Psoas muscle (tissue), 8 donors: Measurements from ENCODE around the gene PRKCD. TPM values are rescaled to one million over a fixed set of nuclear protein-coding genes. Genes with fewer than 3 reads are reported as not detected.

Experiments used
- ATAC-seq, 4 donors: fragments of 200-7000 bp; cut with Tn5 transposase; one replicate each; pipeline ENCODE4 v1.9.1; 2020; ENCODE audit warnings: moderate library complexity in 3 of 4, mild to moderate bottlenecking in 2 of 4
- DNase-seq, 2 donors: peaks; one replicate each; pipeline ENCODE4 v3.0.0-alpha.2; 2020
- H3K27ac ChIP-seq: fragments of 200-600 bp; one replicate; pipeline ENCODE4 v1.8.0; 2022
- H3K27me3 ChIP-seq, 3 donors: fragments of 200-600 bp in 1 of 3; one replicate each; pipeline versions ENCODE4 v1.6.1 to v1.8.0; 2013 to 2022; ENCODE audit warnings: low read length in 2 of 3, mild to moderate bottlenecking in 2 of 3, moderate library complexity in 1 of 3; ENCODE audit not compliant: insufficient read depth in 3 of 3
- H3K36me3 ChIP-seq, 2 donors: fragments of 200-600 bp in 1 of 2; one replicate each; pipeline versions ENCODE4 v1.6.1 to v1.8.0; 2013 to 2022; ENCODE audit warnings: low read depth in 1 of 2, mild to moderate bottlenecking in 1 of 2, moderate library complexity in 1 of 2; ENCODE audit not compliant: insufficient read depth in 1 of 2
- H3K4me1 ChIP-seq: fragments of 200-600 bp; one replicate; pipeline ENCODE4 v1.8.0; 2022
- H3K4me3 ChIP-seq: fragments of 200-600 bp; one replicate; pipeline ENCODE4 v1.8.0; 2022; ENCODE audit warnings: mild to moderate bottlenecking
- H3K9me3 ChIP-seq: fragments of 200-600 bp; one replicate; pipeline ENCODE4 v1.8.0; 2022
- CTCF ChIP-seq: fragments of 200-600 bp; IDR thresholded peaks from one replicate; pipeline ENCODE4 v1.8.0; 2022; ENCODE audit warnings: antibody characterized with exemption
- WGBS, 3 donors: extraction: QIAGEN DNeasy Blood & Tissue Kit; methylation state at CpG; one replicate each; pipeline versions ENCODE4 v1.1.6 to v1.1.7; 2013; 5-methylcytosine and 5-hydroxymethylcytosine counted together
- intact Hi-C, 2 donors: fragments of 100-400 bp; cut with DNase I; formaldehyde crosslinking; loops; one replicate each; pipeline versions ENCODE4 v1.11.0 to v1.14.2; 2022
- polyA plus RNA-seq, 3 donors: library from polyadenylated mRNA; stranded (reverse); fragments of 200-250 nt; gene quantifications; one replicate each; pipeline ENCODE4 v1.2.3, GENCODE V29; 2013
- total RNA-seq, 4 donors: library from RNA; stranded (reverse); fragmentation: NEBNext Ultra II Directional in 2 of 4; extraction: Animal tissue kit (Norgen Biotek cat#: 25700) in 2 of 4; gene quantifications; one replicate each; pipeline versions ENCODE4 v1.2.1 to v1.2.4, GENCODE V29; 2021 to 2023
- donor health status: healthy with polysubstance abuse.
- donor health status: DM: no; HTN: no; CAD: no; lungs with moderate emphysema.
- donor health status: Bipolar disorder and iron deficiency.
- donor health status: healthy.
- donor health status: DM: yes; HTN: yes; CAD: no.
- donor health status: DM: no; HTN: no; CAD: no.
- donor health status: DM: no; HTN: no; CAD: no.
- donor health status: DM: yes; HTN: yes; CAD: no.

Gene PRKCD
- total and polyA plus RNA-seq, 7 donors: 3.2 to 8.4 (median 4.4) TPM

- H3K9me3 ChIP-seq: no peaks in the 10 kb centered on the region
- ATAC-seq: no peak
- no peak overlapping the region for H3K27ac ChIP-seq
- no peaks in the 10 kb centered on the region for H3K36me3 ChIP-seq
- H3K4me1 ChIP-seq: peaks cover 15% of the 10 kb centered on the region
- H3K27me3 ChIP-seq: no peaks in the 10 kb centered on the region
- TF ChIP-seq CTCF: no peak
- WGBS, 3 donors: 60 to 67% (median 61%) methylated on average over 10 of the region's 10 CpGs
- intact Hi-C loops: loop anchor here (5.0 to 10.0 kb wide), 2 partner anchors 66 to 344 kb away; partner anchors contain the start of gene RFT1 (in 1 of the 2)
- H3K4me3 ChIP-seq: no peak overlapping the region
- no peak for DNase-seq
Observed at GRCh38 chr3:53198256-53198977, 37.4 kb downstream of the PRKCD start.

DNA sequence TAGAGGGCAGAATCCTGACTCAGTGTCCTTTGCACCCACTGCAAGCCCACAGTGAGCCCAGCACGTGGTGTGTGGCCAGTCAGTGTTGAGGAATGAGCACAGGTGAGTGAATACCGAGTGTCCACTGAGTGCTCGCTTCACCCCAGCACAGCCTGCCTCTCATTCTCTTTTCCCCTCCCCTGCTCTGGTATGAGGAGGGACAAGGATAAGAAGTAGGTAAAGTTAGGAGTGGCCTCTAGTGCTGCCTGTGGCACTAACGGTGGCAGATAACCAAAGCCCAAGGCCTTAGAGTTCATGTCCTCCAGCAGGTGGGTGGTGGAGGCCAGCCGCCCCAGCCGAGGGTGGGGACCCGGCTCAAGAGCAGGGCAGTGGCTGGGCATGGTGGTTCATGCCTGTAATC is 38.0 kb downstream of the PRKCD start:
- no peak overlapping the region for H3K4me3 ChIP-seq
- H3K27ac ChIP-seq: no peak overlapping the region
- TF ChIP-seq CTCF: no peak
- DNase-seq (no peak), ATAC-seq (no peak)
- no peaks in the 10 kb centered on the region for H3K27me3 ChIP-seq
- H3K4me1 ChIP-seq: peaks cover 13% of the 10 kb centered on the region
- intact Hi-C loops: loop anchor here (5.0 to 10.0 kb wide), 2 partner anchors 67 to 344 kb away; partner anchors contain the start of gene RFT1 (in 1 of the 2)
- WGBS, 3 donors: 74 to 87% (median 79%) methylated on average over 7 of the region's 7 CpGs
- no peaks in the 10 kb centered on the region for H3K36me3 ChIP-seq
- no peaks in the 10 kb centered on the region for H3K9me3 ChIP-seq

DNA sequence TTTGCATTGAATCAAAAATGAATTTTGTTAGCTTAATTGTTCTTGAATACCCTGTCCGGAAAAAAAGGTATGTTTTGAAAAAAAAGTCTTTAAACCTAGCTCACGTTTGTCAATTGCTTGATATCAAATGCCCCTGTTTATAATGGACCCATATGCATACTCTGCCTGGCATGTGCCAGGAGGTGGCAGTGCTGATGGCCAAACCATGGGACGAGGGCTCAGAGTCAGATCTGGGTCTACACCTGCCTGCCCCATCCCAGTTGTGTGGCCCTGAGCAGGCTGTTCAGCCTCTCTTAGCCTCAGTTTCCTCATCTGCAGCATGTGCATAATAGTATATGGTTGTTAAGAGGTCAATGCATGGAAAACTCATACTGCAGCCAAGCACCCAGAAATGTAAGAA is 38.8 kb downstream of the PRKCD start:
- intact Hi-C loops: loop anchor here (5.0 to 10.0 kb wide), 2 partner anchors 68 to 345 kb away; partner anchors contain the start of gene RFT1 (in 1 of the 2)
- H3K9me3 ChIP-seq: no peaks in the 10 kb centered on the region
- H3K27me3 ChIP-seq: no peaks in the 10 kb centered on the region
- ATAC-seq: no peak
- peaks cover 6% of the 10 kb centered on the region for H3K4me1 ChIP-seq
- DNase-seq: no peak
- H3K36me3 ChIP-seq: no peaks in the 10 kb centered on the region
- TF ChIP-seq CTCF: no peak
- H3K4me3 ChIP-seq: no peak overlapping the region
- no peak overlapping the region for H3K27ac ChIP-seq
- 63 to 66% (median 65%) methylated on average over 3 of the region's 3 CpGs for WGBS, 3 donors

GRCh38 chr3:53200501-53201498 is 39.8 kb downstream of the PRKCD start:
- DNase-seq (no peak), ATAC-seq (no peak)
- H3K4me3 ChIP-seq: no peak overlapping the region
- no peak for TF ChIP-seq CTCF
- 72 to 75% (median 73%) methylated on average over 19 of the region's 19 CpGs for WGBS, 3 donors
- H3K36me3 ChIP-seq: no peaks in the 10 kb centered on the region
- H3K27ac ChIP-seq: no peak overlapping the region
- intact Hi-C loops: no loop called here
- H3K27me3 ChIP-seq: no peaks in the 10 kb centered on the region
- peaks cover 2% of the 10 kb centered on the region for H3K4me1 ChIP-seq
- no peaks in the 10 kb centered on the region for H3K9me3 ChIP-seq
